Urinary bladder (tissue), 4 donors: Measurements from ENCODE around the gene UAP1. TPM values are rescaled to one million over a fixed set of nuclear protein-coding genes. Genes with fewer than 3 reads are reported as not detected.
A peak's percentile ranks its signal among the peaks of the same experiment; 100 is the strongest.

Source experiments
- DNase-seq: peaks from one replicate; pipeline ENCODE4 v3.0.0-alpha.2; 2015; ENCODE audit errors: extremely low spot score
- H3K27ac ChIP-seq: one replicate; pipeline ENCODE4 v1.5.1; 2013; ENCODE audit warnings: low read depth, mild to moderate bottlenecking, moderate library complexity
- H3K36me3 ChIP-seq: one replicate; pipeline ENCODE4 v1.6.1; 2013; ENCODE audit warnings: mild to moderate bottlenecking, moderate library complexity; ENCODE audit not compliant: insufficient read depth
- H3K4me1 ChIP-seq: one replicate; pipeline ENCODE4 v1.6.1; 2013; ENCODE audit warnings: mild to moderate bottlenecking, moderate library complexity; ENCODE audit not compliant: insufficient read depth
- H3K4me3 ChIP-seq: one replicate; pipeline ENCODE4 v1.5.1; 2013; ENCODE audit warnings: low read depth, low read length
- WGBS: extraction: QIAGEN DNeasy Blood & Tissue Kit; methylation state at CpG from one replicate; pipeline ENCODE4 v1.1.7; 2013; 5-methylcytosine and 5-hydroxymethylcytosine counted together
- polyA plus RNA-seq: library from polyadenylated mRNA; stranded (reverse); fragments of 200-250 nt; gene quantifications from one replicate; pipeline ENCODE4 v1.2.3, GENCODE V29; 2013
- total RNA-seq: library from RNA; depleted of rRNA; stranded (reverse); fragments of >200 nt; gene quantifications from one replicate; pipeline ENCODE4 v1.2.3, GENCODE V29; 2014
- donor health status: healthy with polysubstance abuse.
- donor health status: healthy.

Gene UAP1
- total RNA-seq, result 54.8 TPM
- polyA plus RNA-seq, result 78.4 TPM

GRCh38 chr1:162561616-162562469 is at the start of gene UAP1:
Gene UAP1, plus strand, starts transcription at chr1:162561722. Its CDS starts 4,347 bp downstream, at chr1:162566069.
- under 1% methylated on average over 69 of the region's 69 CpGs for WGBS
- no peak for DNase-seq
- no peaks in the 10 kb centered on the region for H3K4me1 ChIP-seq

DNA sequence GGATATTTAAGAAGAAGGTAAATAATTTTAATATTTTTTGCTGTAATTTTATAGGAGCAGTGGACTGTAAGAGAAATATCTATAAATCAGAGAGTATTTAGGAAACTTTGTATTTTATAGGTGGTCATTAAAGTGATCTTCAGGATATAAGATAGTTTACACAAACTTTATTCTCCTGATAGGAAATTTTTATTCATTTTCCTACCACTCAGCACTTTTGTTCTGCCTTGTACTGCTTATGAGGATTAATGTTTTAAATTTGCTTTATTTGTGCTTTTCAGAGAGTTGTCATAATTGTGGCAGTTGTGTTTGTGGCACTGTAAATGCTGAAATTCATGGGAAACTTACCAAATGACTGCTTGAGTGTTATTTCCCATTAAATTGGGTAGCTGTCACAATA is 34.2 kb upstream of the UAP1 start:
- Histone ChIP-seq H3K4me1 (no peaks in the 10 kb centered on the region), H3K36me3 (peaks cover 4% of the 10 kb centered on the region), H3K4me3 (no peak overlapping the region), H3K27ac (no peak overlapping the region)
- no peak for DNase-seq

More at GRCh38 chr1:162561616-162562469, at the start of gene UAP1:
- peak within 1 kb of the TSS; percentile 96 for H3K27ac ChIP-seq
- H3K36me3 ChIP-seq, result no peaks in the 10 kb centered on the region
- H3K4me3 ChIP-seq, result peak within 1 kb of the TSS; percentile 75

DNA sequence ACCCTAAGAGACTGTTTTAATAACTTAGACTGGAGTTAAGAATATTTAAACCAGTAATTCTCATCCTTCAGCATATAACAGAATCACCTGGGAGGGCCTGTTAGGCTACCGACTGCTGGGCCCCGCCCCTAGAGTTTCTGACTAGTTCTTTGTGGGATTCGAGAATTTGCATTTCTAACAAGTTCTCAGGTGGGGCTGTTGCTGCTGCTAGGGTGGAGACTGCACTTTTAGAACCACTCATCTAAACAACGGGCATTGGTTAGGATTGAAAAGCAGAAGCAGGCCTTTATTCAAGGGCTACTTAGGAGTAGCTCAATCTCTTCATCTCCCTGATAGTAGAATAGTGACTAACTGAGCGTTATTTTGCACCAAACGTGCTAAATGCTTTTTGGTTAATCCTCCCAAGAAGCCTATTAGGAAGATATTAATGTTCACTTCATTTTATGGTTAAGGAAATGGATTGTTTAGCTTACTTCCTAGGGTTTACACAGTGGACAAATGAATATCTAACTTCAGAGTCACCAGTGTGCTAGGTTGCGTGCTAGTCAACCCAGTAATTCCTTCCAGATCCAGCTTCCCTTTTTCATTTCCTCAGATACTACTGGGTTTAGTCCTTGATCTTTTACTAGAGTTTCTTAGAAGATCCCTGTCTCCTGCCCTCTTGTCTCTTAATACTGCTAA is 31.1 kb upstream of the UAP1 start:
- no peak overlapping the region for H3K27ac ChIP-seq
- H3K4me1 ChIP-seq, result no peaks in the 10 kb centered on the region
- H3K4me3 ChIP-seq, result no peak overlapping the region
- DNase-seq, result no peak
- H3K36me3 ChIP-seq, result no peaks in the 10 kb centered on the region
- 72% methylated on average over 7 of the region's 7 CpGs for WGBS

- WGBS, result 96% methylated on average over 1 of the region's 1 CpG
- no peak overlapping the region for H3K27ac ChIP-seq
- DNase-seq, result no peak
- H3K4me3 ChIP-seq, result no peak overlapping the region
- no peaks in the 10 kb centered on the region for H3K36me3 ChIP-seq
- H3K4me1 ChIP-seq, result no peaks in the 10 kb centered on the region
Measured at GRCh38 chr1:162530988-162531319, 30.6 kb upstream of the UAP1 start.

- Histone ChIP-seq H3K4me1 (no peaks in the 10 kb centered on the region), H3K36me3 (no peaks in the 10 kb centered on the region), H3K27ac (no peak overlapping the region), H3K4me3 (no peak overlapping the region)
- no peak for DNase-seq
- 67% methylated on average over 1 of the region's 1 CpG for WGBS
Measured at GRCh38 chr1:162535501-162535900, 26.0 kb upstream of the UAP1 start.

GRCh38 chr1:162536511-162536910 is 25.0 kb upstream of the UAP1 start:
- Histone ChIP-seq H3K27ac (no peak overlapping the region), H3K36me3 (no peaks in the 10 kb centered on the region), H3K4me1 (no peaks in the 10 kb centered on the region), H3K4me3 (no peak overlapping the region)
- no peak for DNase-seq
- 94% methylated on average over 2 of the region's 2 CpGs for WGBS

- 71% methylated on average over 2 of the region's 2 CpGs for WGBS
- no peaks in the 10 kb centered on the region for H3K4me1 ChIP-seq
- no peak overlapping the region for H3K27ac ChIP-seq
- DNase-seq, result no peak
- H3K4me3 ChIP-seq, result no peak overlapping the region
- H3K36me3 ChIP-seq, result no peaks in the 10 kb centered on the region
Measured at GRCh38 chr1:162537216-162537615, 24.3 kb upstream of the UAP1 start.

GRCh38 chr1:162538815-162539431 is 22.6 kb upstream of the UAP1 start:
- Histone ChIP-seq H3K4me3 (no peak overlapping the region), H3K27ac (no peak overlapping the region), H3K4me1 (no peaks in the 10 kb centered on the region), H3K36me3 (no peaks in the 10 kb centered on the region)
- WGBS, result 75% methylated on average over 1 of the region's 1 CpG
- DNase-seq, result no peak

DNA sequence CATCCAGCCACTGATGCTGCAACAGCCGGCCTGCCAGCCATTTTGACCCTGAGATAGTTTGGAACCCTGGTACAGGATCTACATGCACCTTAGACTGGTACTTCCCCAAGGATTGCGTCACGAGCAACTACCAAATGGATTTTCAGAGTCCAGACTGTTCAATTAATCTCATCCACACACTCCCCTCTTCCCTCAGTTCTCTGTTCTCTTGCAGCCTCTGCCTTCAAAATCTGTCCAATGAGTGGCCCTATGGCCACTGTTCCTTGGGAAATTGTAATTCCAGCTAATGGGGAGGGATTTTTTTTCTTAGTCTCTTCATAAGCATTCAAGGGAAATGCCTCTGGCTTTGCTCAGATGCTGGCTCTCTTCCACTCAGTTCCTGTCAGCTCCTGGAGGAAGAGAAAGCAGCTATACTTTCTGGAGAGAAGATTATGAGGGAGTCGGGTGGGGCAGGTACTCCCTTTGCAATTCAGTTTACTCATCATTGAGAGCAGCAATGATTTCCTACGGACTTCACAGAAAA is 19.8 kb upstream of the UAP1 start:
- DNase-seq, result no peak
- no peak overlapping the region for H3K27ac ChIP-seq
- WGBS, result 53% methylated on average over 5 of the region's 5 CpGs

DNA sequence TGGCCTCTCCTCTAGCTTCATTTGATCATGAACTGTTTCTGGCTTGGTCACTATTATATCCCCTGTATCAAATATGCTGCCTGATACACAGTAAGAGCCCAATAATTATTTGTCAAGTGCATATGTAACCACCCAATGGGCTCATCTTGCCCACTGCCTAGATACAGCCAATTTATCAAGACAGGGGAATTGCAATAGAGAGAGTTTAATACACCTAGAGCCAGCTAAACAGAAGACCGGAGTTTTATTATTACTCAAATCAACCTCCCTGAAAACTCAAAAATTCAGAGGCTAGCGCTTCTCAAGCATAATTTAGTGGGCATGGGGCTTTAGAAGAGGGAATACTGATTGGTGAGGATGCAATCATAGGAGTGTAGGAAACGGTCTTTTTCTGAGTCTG is 18.3 kb upstream of the UAP1 start:
- no peak overlapping the region for H3K4me3 ChIP-seq
- H3K4me1 ChIP-seq, result no peaks in the 10 kb centered on the region
- DNase-seq, result no peak
- WGBS, result 83% methylated on average over 3 of the region's 3 CpGs
- no peak overlapping the region for H3K27ac ChIP-seq
- no peaks in the 10 kb centered on the region for H3K36me3 ChIP-seq

More for the DNA sequence above, 19.8 kb upstream of the UAP1 start:
- H3K4me3 ChIP-seq, result no peak overlapping the region
- no peaks in the 10 kb centered on the region for H3K36me3 ChIP-seq
- no peaks in the 10 kb centered on the region for H3K4me1 ChIP-seq

DNA sequence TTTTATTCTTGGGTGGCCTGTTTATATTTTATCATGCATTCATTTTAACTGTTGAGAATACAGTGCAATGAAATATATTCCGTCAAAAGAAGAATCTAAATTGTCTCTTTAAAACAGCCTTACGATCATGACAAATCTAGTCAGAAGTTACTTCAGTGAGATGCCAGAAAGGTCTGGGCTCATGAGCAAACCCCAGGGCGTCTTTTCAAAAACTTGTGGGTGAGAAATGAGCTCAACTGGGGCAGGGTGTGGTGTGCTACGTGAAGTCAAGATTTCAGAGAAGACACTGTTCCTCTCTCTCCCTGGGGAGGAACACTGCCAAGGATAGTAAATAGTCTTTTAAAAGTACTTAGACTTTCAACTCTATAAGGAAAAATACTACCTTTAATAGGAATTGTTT is 13.4 kb upstream of the UAP1 start:
- 54% methylated on average over 4 of the region's 4 CpGs for WGBS
- no peak overlapping the region for H3K27ac ChIP-seq
- DNase-seq, result no peak
- H3K4me1 ChIP-seq, result no peaks in the 10 kb centered on the region
- no peaks in the 10 kb centered on the region for H3K36me3 ChIP-seq
- no peak overlapping the region for H3K4me3 ChIP-seq

- WGBS, result 85% methylated on average over 2 of the region's 2 CpGs
- no peak for DNase-seq
- no peak overlapping the region for H3K27ac ChIP-seq
Measured at GRCh38 chr1:162549001-162549400, 12.5 kb upstream of the UAP1 start.

DNA sequence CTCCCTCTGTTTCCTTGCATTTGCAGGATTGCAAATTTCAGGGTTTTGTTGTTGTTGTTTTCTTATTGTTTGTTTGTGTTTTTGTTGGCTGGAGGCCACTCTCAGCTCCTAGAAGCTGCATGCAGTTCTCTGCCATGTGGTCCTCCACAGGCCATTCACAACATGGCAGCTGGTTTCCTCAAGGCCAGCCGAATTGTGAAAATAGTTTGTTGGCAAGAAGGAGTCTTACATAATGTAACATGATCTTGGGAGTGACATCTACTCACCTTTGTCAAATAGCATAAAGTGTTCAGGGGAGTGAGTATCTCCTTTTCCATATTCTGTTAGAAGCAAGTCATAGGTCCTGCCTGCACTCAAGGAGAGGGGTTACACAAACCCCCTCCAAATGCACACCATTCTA is 10.6 kb upstream of the UAP1 start:
- Histone ChIP-seq H3K27ac (no peak overlapping the region), H3K36me3 (no peaks in the 10 kb centered on the region), H3K4me1 (no peaks in the 10 kb centered on the region), H3K4me3 (no peak overlapping the region)
- DNase-seq, result no peak
- WGBS, result 85% methylated on average over 1 of the region's 1 CpG

More at GRCh38 chr1:162549001-162549400, 12.5 kb upstream of the UAP1 start:
- H3K36me3 ChIP-seq, result no peaks in the 10 kb centered on the region
- H3K4me3 ChIP-seq, result no peak overlapping the region
- no peaks in the 10 kb centered on the region for H3K4me1 ChIP-seq
